Tibial artery (tissue), 4 donors: Measurements from ENCODE around the gene POU2F1.

Experiments used
- DNase-seq, 2 donors: peaks; one replicate each; pipeline ENCODE4 v3.0.0-alpha.2; 2019
- H3K27ac ChIP-seq, 2 donors: fragments of 200-600 bp; sonication (generic) in 1 of 2; 1 replicate in 1 of 2; 2 replicates in 1 of 2; pipeline ENCODE4 v1.5.1; 2018 to 2019; ENCODE audit warnings: mild to moderate bottlenecking in 1 of 2
- H3K27me3 ChIP-seq, 2 donors: fragments of 200-600 bp; sonication (generic) in 1 of 2; one replicate each; pipeline versions ENCODE4 v1.5.1 to v1.6.0; 2016 to 2019
- H3K36me3 ChIP-seq, 3 donors: fragments of 200-600 bp; sonication (generic) in 2 of 3; one replicate each; pipeline ENCODE4 v1.5.1; 2016 to 2019; ENCODE audit warnings: mild to moderate bottlenecking in 2 of 3
- H3K4me1 ChIP-seq, 4 donors: fragments of 200-600 bp; sonication (generic) in 2 of 4; 1 replicate in 3 of 4; 2 replicates in 1 of 4; pipeline ENCODE4 v1.5.1; 2016 to 2019
- H3K4me3 ChIP-seq, 2 donors: fragments of 200-600 bp; sonication (generic) in 1 of 2; 1 replicate in 1 of 2; 2 replicates in 1 of 2; pipeline ENCODE4 v1.5.1; 2018 to 2019; ENCODE audit warnings: mild to moderate bottlenecking in 2 of 2
- H3K9me3 ChIP-seq, 3 donors: fragments of 200-600 bp; sonication (generic) in 1 of 3; one replicate each; pipeline ENCODE4 v1.5.1; 2016 to 2019
- intact Hi-C: fragments of 100-400 bp; cut with DNase I; formaldehyde crosslinking; loops from one replicate; pipeline ENCODE4 v1.15.0; 2023; ENCODE audit warnings: low total_unique reads
- TF ChIP-seq, protein P1 (sequence below), 2 experiments: fragments of 200-600 bp in 1 of 2; fragments of 450-650 bp in 1 of 2; IDR thresholded peaks; one replicate each; pipeline ENCODE4 v1.5.1; 2017 to 2019; ENCODE audit warnings: antibody characterized with exemption in 2 of 2, mild to moderate bottlenecking in 1 of 2, moderate library complexity in 1 of 2

Gene POU2F1

DNA sequence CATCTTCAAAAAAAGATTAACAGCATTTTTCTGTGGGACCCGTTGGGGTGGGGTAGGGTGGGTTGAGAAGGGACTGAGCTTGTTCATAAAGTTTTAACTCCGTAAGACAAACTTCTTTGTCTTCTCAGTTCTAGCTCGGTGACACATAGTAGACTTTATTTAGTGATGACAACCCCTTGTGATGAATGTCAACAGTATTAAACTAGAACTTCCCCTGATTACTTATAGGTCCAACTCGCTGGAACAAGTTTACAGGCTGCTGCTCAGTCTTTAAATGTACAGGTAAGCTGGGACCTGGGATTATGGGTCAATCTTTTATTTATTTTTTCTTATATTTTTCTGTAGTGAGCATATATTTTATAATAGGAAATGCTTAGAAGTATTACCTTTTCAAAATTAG is 149.2 kb downstream of the POU2F1 start:
- TF ChIP-seq, protein P1, sequence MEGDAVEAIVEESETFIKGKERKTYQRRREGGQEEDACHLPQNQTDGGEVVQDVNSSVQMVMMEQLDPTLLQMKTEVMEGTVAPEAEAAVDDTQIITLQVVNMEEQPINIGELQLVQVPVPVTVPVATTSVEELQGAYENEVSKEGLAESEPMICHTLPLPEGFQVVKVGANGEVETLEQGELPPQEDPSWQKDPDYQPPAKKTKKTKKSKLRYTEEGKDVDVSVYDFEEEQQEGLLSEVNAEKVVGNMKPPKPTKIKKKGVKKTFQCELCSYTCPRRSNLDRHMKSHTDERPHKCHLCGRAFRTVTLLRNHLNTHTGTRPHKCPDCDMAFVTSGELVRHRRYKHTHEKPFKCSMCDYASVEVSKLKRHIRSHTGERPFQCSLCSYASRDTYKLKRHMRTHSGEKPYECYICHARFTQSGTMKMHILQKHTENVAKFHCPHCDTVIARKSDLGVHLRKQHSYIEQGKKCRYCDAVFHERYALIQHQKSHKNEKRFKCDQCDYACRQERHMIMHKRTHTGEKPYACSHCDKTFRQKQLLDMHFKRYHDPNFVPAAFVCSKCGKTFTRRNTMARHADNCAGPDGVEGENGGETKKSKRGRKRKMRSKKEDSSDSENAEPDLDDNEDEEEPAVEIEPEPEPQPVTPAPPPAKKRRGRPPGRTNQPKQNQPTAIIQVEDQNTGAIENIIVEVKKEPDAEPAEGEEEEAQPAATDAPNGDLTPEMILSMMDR (IDR thresholded peaks at IDR 0.05) = no peak
- Histone ChIP-seq H3K4me1 (no peaks in the 10 kb centered on the region), H3K36me3 (peaks cover 0 to 7% (median 6%) of the 10 kb centered on the region in 3 donors), H3K27me3 (no peaks in the 10 kb centered on the region), H3K9me3 (no peaks in the 10 kb centered on the region), H3K4me3 (no peak overlapping the region), H3K27ac (no peak overlapping the region)
- DNase-seq = no peak
- intact Hi-C loops = no loop called here

- DNase-seq = no peak
- intact Hi-C loops = no loop called here
- H3K27ac ChIP-seq = no peak overlapping the region
- TF ChIP-seq, protein P1 (IDR thresholded peaks at IDR 0.05) = no peak
- H3K27me3 ChIP-seq = no peaks in the 10 kb centered on the region
- H3K4me3 ChIP-seq = no peak overlapping the region
- H3K9me3 ChIP-seq = no peaks in the 10 kb centered on the region
- H3K36me3 ChIP-seq = peaks cover 2 to 11% (median 3%) of the 10 kb centered on the region in 3 donors
- no peaks in the 10 kb centered on the region for H3K4me1 ChIP-seq
Measured at GRCh38 chr1:167371030-167371429, 150.3 kb downstream of the POU2F1 start.

DNA sequence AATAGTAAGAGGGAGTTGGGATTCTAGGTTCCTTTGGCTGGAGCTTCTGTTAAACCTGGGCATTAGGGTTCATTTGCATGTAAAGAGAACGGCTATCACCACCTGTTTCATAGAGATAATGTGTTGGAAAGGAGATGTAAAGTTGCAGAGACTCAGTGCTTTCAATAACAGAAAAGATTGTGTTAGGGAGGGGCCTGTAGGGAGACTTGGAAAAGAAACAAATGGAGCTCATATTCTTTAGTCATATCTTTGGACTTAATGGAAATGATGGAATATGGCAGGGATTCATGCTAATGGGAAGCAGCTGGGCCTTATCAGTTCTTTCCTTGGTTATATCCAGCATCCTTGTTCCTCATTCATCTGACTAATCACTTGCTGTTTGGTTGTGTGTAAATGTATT is 152.7 kb downstream of the POU2F1 start:
- Histone ChIP-seq H3K27me3 (no peaks in the 10 kb centered on the region), H3K4me1 (no peaks in the 10 kb centered on the region), H3K4me3 (no peak overlapping the region), H3K27ac (no peak overlapping the region), H3K36me3 (peaks cover 9 to 25% (median 12%) of the 10 kb centered on the region in 3 donors), H3K9me3 (no peaks in the 10 kb centered on the region)
- DNase-seq = no peak
- intact Hi-C loops = no loop called here
- TF ChIP-seq, protein P1 (IDR thresholded peaks at IDR 0.05) = no peak

GRCh38 chr1:167373986-167374385 is 153.3 kb downstream of the POU2F1 start:
- intact Hi-C loops = no loop called here
- Histone ChIP-seq H3K9me3 (no peaks in the 10 kb centered on the region), H3K4me3 (no peak overlapping the region), H3K4me1 (no peaks in the 10 kb centered on the region), H3K36me3 (peaks cover 9 to 25% (median 12%) of the 10 kb centered on the region in 3 donors), H3K27ac (no peak overlapping the region), H3K27me3 (no peaks in the 10 kb centered on the region)
- no peak for DNase-seq
- TF ChIP-seq, protein P1 (IDR thresholded peaks at IDR 0.05) = no peak

DNA sequence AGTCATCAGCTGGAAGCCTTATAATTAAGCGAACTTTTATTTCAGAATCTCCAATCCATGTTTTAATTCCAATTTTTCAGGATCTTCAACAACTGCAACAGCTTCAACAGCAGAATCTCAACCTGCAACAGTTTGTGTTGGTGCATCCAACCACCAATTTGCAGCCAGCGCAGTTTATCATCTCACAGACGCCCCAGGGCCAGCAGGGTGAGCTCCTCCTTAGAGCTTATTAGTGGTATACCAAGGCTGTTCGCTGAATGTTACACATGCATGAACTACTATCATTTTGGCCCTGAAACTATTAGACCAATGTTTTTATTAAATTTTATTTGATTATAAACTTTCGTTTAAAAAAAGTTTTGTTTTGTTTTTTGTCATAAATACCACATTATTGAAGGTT is 155.3 kb downstream of the POU2F1 start:
- TF ChIP-seq, protein P1 (IDR thresholded peaks at IDR 0.05) = no peak
- DNase-seq = no peak
- H3K36me3 ChIP-seq = peaks cover 9 to 28% (median 12%) of the 10 kb centered on the region in 3 donors
- intact Hi-C loops = no loop called here
- no peaks in the 10 kb centered on the region for H3K27me3 ChIP-seq
- no peak overlapping the region for H3K27ac ChIP-seq
- H3K9me3 ChIP-seq = no peaks in the 10 kb centered on the region
- H3K4me1 ChIP-seq = no peaks in the 10 kb centered on the region
- no peak overlapping the region for H3K4me3 ChIP-seq
